Keratinocyte (primary cell): ENCODE data around the gene ZBTB4.

Experiments used
- EZH2 ChIP-seq: IDR thresholded peaks from one replicate; pipeline ENCODE4 v1.6.1; 2012; ENCODE audit warnings: inconsistent platforms, mild to moderate bottlenecking, low read length, moderate library complexity
- TF ChIP-seq, protein P1 (sequence below), 3 experiments: IDR thresholded peaks in 1 of 3; conservative IDR thresholded peaks in 1 of 3; optimal IDR thresholded peaks in 1 of 3; 2 replicates in 2 of 3; 3 replicates in 1 of 3; pipeline versions ENCODE3 to v1.5.1; 2011; ENCODE audit warnings: low read length in 3 of 3, mild to moderate bottlenecking in 3 of 3, moderate library complexity in 2 of 3, control low read depth in 1 of 3, inconsistent platforms in 1 of 3; ENCODE audit not compliant: insufficient read depth in 2 of 3; ENCODE audit errors: extremely low read depth in 1 of 3

DNA sequence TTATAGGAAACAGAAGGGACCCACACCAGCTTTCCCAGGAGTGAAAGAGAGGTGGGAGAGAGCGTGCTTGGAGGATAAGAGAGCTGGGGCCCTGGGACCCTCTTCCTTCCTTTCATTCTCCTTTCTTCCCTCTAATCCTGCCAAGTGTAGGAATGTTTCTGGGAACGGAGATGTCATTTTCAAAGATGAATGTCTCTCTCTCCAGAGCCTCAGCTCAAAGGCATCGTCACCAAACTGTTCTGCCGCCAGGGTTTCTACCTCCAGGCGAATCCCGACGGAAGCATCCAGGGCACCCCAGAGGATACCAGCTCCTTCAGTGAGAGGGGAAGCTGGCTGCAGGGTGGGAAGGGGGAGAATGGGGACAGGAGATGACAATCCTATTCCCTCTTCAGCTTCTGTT is 38.2 kb downstream of the ZBTB4 start:
- TF ChIP-seq, protein P1, sequence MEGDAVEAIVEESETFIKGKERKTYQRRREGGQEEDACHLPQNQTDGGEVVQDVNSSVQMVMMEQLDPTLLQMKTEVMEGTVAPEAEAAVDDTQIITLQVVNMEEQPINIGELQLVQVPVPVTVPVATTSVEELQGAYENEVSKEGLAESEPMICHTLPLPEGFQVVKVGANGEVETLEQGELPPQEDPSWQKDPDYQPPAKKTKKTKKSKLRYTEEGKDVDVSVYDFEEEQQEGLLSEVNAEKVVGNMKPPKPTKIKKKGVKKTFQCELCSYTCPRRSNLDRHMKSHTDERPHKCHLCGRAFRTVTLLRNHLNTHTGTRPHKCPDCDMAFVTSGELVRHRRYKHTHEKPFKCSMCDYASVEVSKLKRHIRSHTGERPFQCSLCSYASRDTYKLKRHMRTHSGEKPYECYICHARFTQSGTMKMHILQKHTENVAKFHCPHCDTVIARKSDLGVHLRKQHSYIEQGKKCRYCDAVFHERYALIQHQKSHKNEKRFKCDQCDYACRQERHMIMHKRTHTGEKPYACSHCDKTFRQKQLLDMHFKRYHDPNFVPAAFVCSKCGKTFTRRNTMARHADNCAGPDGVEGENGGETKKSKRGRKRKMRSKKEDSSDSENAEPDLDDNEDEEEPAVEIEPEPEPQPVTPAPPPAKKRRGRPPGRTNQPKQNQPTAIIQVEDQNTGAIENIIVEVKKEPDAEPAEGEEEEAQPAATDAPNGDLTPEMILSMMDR (optimal IDR thresholded peaks at IDR 0.05 in 1 of 3, IDR thresholded peaks at IDR 0.05 in 1 of 3, conservative IDR thresholded peaks at IDR 0.05 in 1 of 3; ENCODE audit: extremely low read depth in 1 of 3, insufficient read depth in 2 of 3, low read length in 3 of 3), result no peak
- TF ChIP-seq EZH2, result no peak
